BE2C (cell line): ENCODE data around the gene THBS1.

Experiments
- DNase-seq: peaks from one replicate; pipeline ENCODE4 v3.0.0-alpha.2; 2020
- H3K27me3 ChIP-seq: fragments of 250-450 bp; sonication (Bioruptor Pico); 2 replicates; pipeline ENCODE4 v1.5.1; 2020; ENCODE audit warnings: mild to moderate bottlenecking
- H3K36me3 ChIP-seq: fragments of 250-450 bp; sonication (Bioruptor Pico); 2 replicates; pipeline ENCODE4 v1.5.1; 2020; ENCODE audit warnings: mild to moderate bottlenecking
- H3K4me1 ChIP-seq: fragments of 250-450 bp; sonication (Bioruptor Pico); 2 replicates; pipeline ENCODE4 v1.5.1; 2020
- H3K4me3 ChIP-seq: 2 replicates; pipeline ENCODE4 v1.5.1; 2011; ENCODE audit warnings: low read depth, low read length
- H3K9me3 ChIP-seq: fragments of 250-450 bp; sonication (Bioruptor Pico); 2 replicates; pipeline ENCODE4 v1.5.1; 2020
- CTCF ChIP-seq: IDR thresholded peaks from 2 replicates; pipeline ENCODE4 v1.5.1; 2012; ENCODE audit warnings: mild to moderate bottlenecking, low read depth, low read length

Gene THBS1

GRCh38 chr15:39644136-39644535 is 63.3 kb downstream of the THBS1 start:
- Histone ChIP-seq H3K4me1 (no peaks in the 10 kb centered on the region), H3K36me3 (no peaks in the 10 kb centered on the region), H3K4me3 (no peak overlapping the region), H3K9me3 (no peaks in the 10 kb centered on the region), H3K27me3 (no peaks in the 10 kb centered on the region)
- DNase-seq = no peak
- TF ChIP-seq CTCF = no peak

GRCh38 chr15:39645138-39645975 is 64.5 kb downstream of the THBS1 start:
- Histone ChIP-seq H3K4me3 (no peak overlapping the region), H3K36me3 (no peaks in the 10 kb centered on the region), H3K4me1 (no peaks in the 10 kb centered on the region), H3K9me3 (no peaks in the 10 kb centered on the region), H3K27me3 (no peaks in the 10 kb centered on the region)
- TF ChIP-seq CTCF = no peak
- DNase-seq = no peak

GRCh38 chr15:39645976-39646257 is 65.0 kb downstream of the THBS1 start:
- H3K36me3 ChIP-seq = no peaks in the 10 kb centered on the region
- H3K4me3 ChIP-seq = no peak overlapping the region
- no peak for TF ChIP-seq CTCF
- H3K27me3 ChIP-seq = no peaks in the 10 kb centered on the region
- no peaks in the 10 kb centered on the region for H3K4me1 ChIP-seq
- H3K9me3 ChIP-seq = no peaks in the 10 kb centered on the region
- DNase-seq = no peak

- Histone ChIP-seq H3K4me1 (no peaks in the 10 kb centered on the region), H3K27me3 (no peaks in the 10 kb centered on the region), H3K4me3 (no peak overlapping the region), H3K36me3 (no peaks in the 10 kb centered on the region), H3K9me3 (no peaks in the 10 kb centered on the region)
- TF ChIP-seq CTCF = no peak
- no peak for DNase-seq
Measured at GRCh38 chr15:39646425-39646824, 65.5 kb downstream of the THBS1 start.
